ENCODE data around the gene TPSB2. TPM values are rescaled to one million over a fixed set of nuclear protein-coding genes. Genes with fewer than 3 reads are reported as not detected.
"Not testable (repeated sequence)": the region's sequence is repeated elsewhere in the genome, so short reads cannot be mapped to it uniquely, and the experiment has no call there.

TPSB2 gene
- polyA plus RNA-seq, 1 donor: 0.34 TPM

DNA sequence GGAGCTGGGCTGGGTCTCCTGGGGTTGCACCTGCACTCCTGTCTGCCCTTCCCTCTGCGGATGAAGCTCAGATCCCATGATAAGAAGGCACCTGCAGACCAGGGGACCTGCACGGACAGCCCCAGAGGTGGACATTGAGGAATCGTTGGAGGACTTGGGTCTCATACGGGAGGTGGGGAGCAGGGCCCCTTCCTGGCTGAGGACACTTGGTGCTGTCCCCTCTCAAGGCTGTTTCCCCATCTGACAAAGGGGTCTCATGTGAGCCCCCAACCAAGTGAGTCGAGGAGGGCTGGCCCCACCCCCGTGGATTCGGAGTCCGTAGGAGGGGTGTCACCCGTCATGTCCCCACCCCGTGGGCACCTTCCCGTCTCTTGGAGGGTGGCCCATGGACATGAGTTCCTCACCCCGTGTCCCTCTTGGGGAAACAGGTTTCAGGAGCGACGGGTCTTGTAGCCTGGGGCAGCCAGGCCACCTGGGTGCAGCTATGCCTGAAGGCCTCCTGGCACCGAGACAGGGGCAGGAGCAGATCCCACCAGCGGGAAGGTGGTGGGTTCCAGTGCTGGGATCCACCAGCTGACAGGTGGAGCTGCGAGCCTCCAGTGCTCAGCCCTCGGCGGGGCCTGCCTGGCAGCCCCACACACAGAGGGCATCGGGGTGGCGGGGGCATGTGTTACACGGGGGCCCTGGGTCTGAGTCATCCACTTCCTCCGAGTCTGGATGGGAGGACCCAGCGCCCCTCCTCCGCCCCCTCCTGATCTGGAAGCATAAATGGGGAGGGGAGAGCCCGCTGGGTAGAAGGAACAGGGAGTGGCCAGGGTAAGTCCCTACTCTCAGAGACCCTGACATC is 25.5 kb upstream of the TPSB2 start, which contains the start of gene TPSD1:
TPSD1 (plus strand) TSS at position 794 of the 847 bp plus-strand sequence. CDS start 212 bp downstream, outside the sequence.
- WGBS (ENCODE audit: insufficient coverage, low lambda C conversion rate): no CpG with 5 or more reads among the region's 26 CpGs

DNA sequence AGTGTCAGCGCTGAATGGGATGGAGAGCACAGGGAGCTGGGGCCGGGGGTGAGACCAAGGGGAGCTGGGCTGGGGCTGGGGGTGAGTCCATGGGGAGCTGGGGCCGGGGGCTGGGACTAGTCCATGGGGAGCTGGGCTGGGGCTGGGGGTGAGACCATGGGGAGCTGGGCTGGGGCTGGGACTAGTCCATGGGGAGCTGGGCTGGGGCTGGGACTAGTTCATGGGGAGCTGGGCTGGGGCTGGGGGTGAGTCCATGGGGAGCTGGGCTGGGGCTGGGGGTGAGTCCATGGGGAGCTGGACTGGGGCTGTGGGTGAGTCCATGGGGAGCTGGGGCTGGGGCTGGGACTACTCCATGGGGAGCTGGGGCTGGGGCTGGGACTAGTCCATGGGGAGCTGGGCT is 24.8 kb upstream of the TPSB2 start:
- H3K9me3 ChIP-seq (ENCODE audit: control insufficient read depth, low read depth, low read length); H3K36me3 ChIP-seq (ENCODE audit: control insufficient read depth, insufficient read depth, low read length); H3K27ac ChIP-seq (ENCODE audit: low read length); DNase-seq; H3K4me1 ChIP-seq (ENCODE audit: control insufficient read depth, insufficient read depth, low read length); H3K4me3 ChIP-seq (ENCODE audit: low read length): not testable (repeated sequence)
- WGBS (ENCODE audit: insufficient coverage, low lambda C conversion rate): no CpG with 5 or more reads among the region's 3 CpGs
- H3K27me3 ChIP-seq (ENCODE audit: control insufficient read depth, insufficient read depth, low read length): peaks cover 11% of the 10 kb centered on the region

More for the DNA sequence above, 25.5 kb upstream of the TPSB2 start, which contains the start of gene TPSD1:
- not testable (repeated sequence) for H3K9me3 ChIP-seq (ENCODE audit: control insufficient read depth, low read depth, low read length); H3K4me1 ChIP-seq (ENCODE audit: control insufficient read depth, insufficient read depth, low read length); H3K27ac ChIP-seq (ENCODE audit: low read length); DNase-seq; H3K4me3 ChIP-seq (ENCODE audit: low read length); H3K36me3 ChIP-seq (ENCODE audit: control insufficient read depth, insufficient read depth, low read length)
- peaks cover 17% of the 10 kb centered on the region for H3K27me3 ChIP-seq (ENCODE audit: control insufficient read depth, insufficient read depth, low read length)

- not testable (repeated sequence) for DNase-seq; H3K27me3 ChIP-seq (ENCODE audit: control insufficient read depth, insufficient read depth, low read length); H3K4me1 ChIP-seq (ENCODE audit: control insufficient read depth, insufficient read depth, low read length); H3K27ac ChIP-seq (ENCODE audit: low read length); H3K4me3 ChIP-seq (ENCODE audit: low read length); H3K36me3 ChIP-seq (ENCODE audit: control insufficient read depth, insufficient read depth, low read length); H3K9me3 ChIP-seq (ENCODE audit: control insufficient read depth, low read depth, low read length)
- WGBS (ENCODE audit: insufficient coverage, low lambda C conversion rate): no CpG with 5 or more reads among the region's 47 CpGs
These were observed 23.8 kb upstream of the TPSB2 start for GRCh38 chr16:1253701-1254364.

DNA sequence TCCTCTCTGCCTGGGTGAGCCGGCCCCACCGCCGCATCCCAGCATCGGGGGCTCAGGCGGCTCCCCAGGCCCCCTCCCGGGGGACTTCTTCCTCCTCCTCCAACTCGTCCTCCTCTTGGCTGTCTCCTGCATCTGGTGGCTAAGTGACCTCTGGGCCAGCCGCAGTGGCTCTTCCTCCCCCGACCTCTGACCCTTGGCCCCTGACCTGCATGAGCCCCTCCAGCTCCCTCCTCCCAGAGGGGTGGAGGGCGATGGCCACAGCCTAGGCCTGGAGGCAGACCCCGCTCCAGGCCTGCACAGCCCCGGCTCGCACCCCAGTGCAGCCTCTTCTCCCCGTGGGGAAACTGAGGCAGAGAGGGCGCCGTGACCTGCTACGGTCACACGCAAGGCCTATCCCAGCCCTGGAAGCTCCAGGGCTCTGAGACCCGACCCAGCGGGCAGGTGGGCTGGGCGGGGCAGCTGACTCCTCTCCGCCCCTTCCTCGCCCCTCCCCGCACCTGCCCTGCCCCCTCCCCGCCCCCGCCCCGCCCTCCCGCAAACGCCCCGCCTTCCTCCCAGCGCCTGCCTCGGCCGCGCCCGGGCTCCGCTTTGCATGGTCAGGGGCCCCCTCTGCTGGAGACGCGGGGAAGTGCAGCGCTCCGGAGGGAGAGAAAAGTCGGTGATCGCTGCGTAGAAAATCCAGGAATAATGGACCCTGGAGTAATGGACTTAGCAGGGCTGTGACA is 19.2 kb upstream of the TPSB2 start:
- H3K27me3 ChIP-seq (ENCODE audit: control insufficient read depth, insufficient read depth, low read length); H3K9me3 ChIP-seq (ENCODE audit: control insufficient read depth, low read depth, low read length); H3K4me1 ChIP-seq (ENCODE audit: control insufficient read depth, insufficient read depth, low read length); H3K4me3 ChIP-seq (ENCODE audit: low read length); H3K36me3 ChIP-seq (ENCODE audit: control insufficient read depth, insufficient read depth, low read length); DNase-seq; H3K27ac ChIP-seq (ENCODE audit: low read length): not testable (repeated sequence)
- WGBS (ENCODE audit: insufficient coverage, low lambda C conversion rate): no CpG with 5 or more reads among the region's 43 CpGs

- H3K27me3 ChIP-seq (ENCODE audit: control insufficient read depth, insufficient read depth, low read length); H3K27ac ChIP-seq (ENCODE audit: low read length); H3K9me3 ChIP-seq (ENCODE audit: control insufficient read depth, low read depth, low read length); H3K4me1 ChIP-seq (ENCODE audit: control insufficient read depth, insufficient read depth, low read length); H3K36me3 ChIP-seq (ENCODE audit: control insufficient read depth, insufficient read depth, low read length); DNase-seq; H3K4me3 ChIP-seq (ENCODE audit: low read length): not testable (repeated sequence)
- WGBS (ENCODE audit: insufficient coverage, low lambda C conversion rate): no CpG with 5 or more reads among the region's 14 CpGs
These were observed 18.0 kb upstream of the TPSB2 start for GRCh38 chr16:1247903-1248537.

DNA sequence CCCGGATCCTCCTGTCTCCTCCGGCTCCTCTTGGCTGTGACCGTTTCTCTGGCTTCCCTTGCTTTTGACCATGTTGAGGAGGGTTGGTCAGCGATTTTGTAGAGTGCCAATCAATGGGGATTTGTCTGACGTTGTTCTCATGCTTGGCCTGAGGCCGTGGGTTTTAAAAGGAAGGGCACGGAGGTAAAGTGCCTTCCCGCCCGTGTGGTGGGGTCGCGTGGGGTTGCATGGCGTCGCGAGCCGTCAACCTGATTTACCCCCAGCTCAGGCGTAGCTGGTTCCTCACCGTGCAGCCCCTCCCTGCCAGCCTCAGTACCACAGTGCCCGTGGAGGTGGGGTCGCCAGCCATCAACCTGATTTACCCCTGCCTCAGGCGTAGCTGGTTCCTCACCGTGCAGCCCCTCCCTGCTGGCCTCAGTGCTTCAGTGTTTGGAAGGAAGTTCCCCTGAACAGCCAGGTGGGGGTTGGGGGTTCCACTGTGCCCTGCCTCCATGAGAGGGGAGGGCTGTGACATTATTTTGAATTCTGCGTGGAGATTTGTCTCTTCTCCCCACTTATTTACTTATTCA is 15.6 kb upstream of the TPSB2 start:
- H3K4me3 ChIP-seq (ENCODE audit: low read length): no peak overlapping the region
- no peak for DNase-seq
- H3K27me3 ChIP-seq (ENCODE audit: control insufficient read depth, insufficient read depth, low read length): peaks cover 9% of the 10 kb centered on the region
- 80% methylated on average over 1 of the region's 22 CpGs for WGBS (ENCODE audit: insufficient coverage, low lambda C conversion rate)
- H3K27ac ChIP-seq (ENCODE audit: low read length): no peak overlapping the region
- H3K9me3 ChIP-seq (ENCODE audit: control insufficient read depth, low read depth, low read length): no peaks in the 10 kb centered on the region
- H3K4me1 ChIP-seq (ENCODE audit: control insufficient read depth, insufficient read depth, low read length): no peaks in the 10 kb centered on the region
- H3K36me3 ChIP-seq (ENCODE audit: control insufficient read depth, insufficient read depth, low read length): no peaks in the 10 kb centered on the region

- no peak overlapping the region for H3K27ac ChIP-seq (ENCODE audit: low read length)
- DNase-seq: no peak
- WGBS (ENCODE audit: insufficient coverage, low lambda C conversion rate): 80% methylated on average over 1 of the region's 12 CpGs
- H3K27me3 ChIP-seq (ENCODE audit: control insufficient read depth, insufficient read depth, low read length): peaks cover 9% of the 10 kb centered on the region
- no peaks in the 10 kb centered on the region for H3K9me3 ChIP-seq (ENCODE audit: control insufficient read depth, low read depth, low read length)
- no peak overlapping the region for H3K4me3 ChIP-seq (ENCODE audit: low read length)
- H3K36me3 ChIP-seq (ENCODE audit: control insufficient read depth, insufficient read depth, low read length): no peaks in the 10 kb centered on the region
- H3K4me1 ChIP-seq (ENCODE audit: control insufficient read depth, insufficient read depth, low read length): no peaks in the 10 kb centered on the region
These were observed 14.9 kb upstream of the TPSB2 start for GRCh38 chr16:1244881-1245280.

GRCh38 chr16:1243907-1244850 is 14.2 kb upstream of the TPSB2 start:
- not testable (repeated sequence) for H3K27ac ChIP-seq (ENCODE audit: low read length); H3K4me1 ChIP-seq (ENCODE audit: control insufficient read depth, insufficient read depth, low read length); H3K36me3 ChIP-seq (ENCODE audit: control insufficient read depth, insufficient read depth, low read length); H3K4me3 ChIP-seq (ENCODE audit: low read length); H3K9me3 ChIP-seq (ENCODE audit: control insufficient read depth, low read depth, low read length); H3K27me3 ChIP-seq (ENCODE audit: control insufficient read depth, insufficient read depth, low read length); DNase-seq
- no CpG with 5 or more reads among the region's 32 CpGs for WGBS (ENCODE audit: insufficient coverage, low lambda C conversion rate)

DNA sequence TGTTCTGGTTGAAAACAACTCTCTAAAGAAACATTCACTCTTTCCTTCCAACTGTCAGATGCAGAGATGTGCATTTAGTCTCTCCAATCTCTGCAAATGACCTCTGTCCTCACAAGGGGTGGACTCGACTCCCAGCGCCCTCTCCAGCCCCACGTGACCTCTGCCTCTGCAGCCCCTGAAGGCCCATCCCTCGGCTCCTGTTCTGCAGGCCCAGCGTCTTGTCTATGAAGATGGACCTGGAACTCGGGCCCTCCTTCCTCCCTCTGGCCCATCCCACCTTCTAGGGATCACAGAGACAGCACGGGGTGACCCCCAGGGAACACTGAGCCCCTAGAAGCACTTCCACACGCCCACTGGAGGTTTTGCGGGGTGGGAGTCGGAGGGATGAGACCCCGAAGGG is 13.4 kb upstream of the TPSB2 start:
- not testable (repeated sequence) for H3K27ac ChIP-seq (ENCODE audit: low read length); H3K4me3 ChIP-seq (ENCODE audit: low read length); DNase-seq; H3K9me3 ChIP-seq (ENCODE audit: control insufficient read depth, low read depth, low read length); H3K36me3 ChIP-seq (ENCODE audit: control insufficient read depth, insufficient read depth, low read length); H3K27me3 ChIP-seq (ENCODE audit: control insufficient read depth, insufficient read depth, low read length); H3K4me1 ChIP-seq (ENCODE audit: control insufficient read depth, insufficient read depth, low read length)
- no CpG with 5 or more reads among the region's 11 CpGs for WGBS (ENCODE audit: insufficient coverage, low lambda C conversion rate)

All from large intestine (tissue), 3 donors.